Right lobe of liver (tissue), 4 donors: ENCODE results near the gene PRTFDC1.

Experiments
- CTCF ChIP-seq, 4 donors: fragments of 200-600 bp in 3 of 4; fragments of 450-650 bp in 1 of 4; IDR thresholded peaks; one replicate each; pipeline versions ENCODE4 v1.5.1 to v1.8.0; 2016 to 2022; ENCODE audit warnings: antibody characterized with exemption in 4 of 4, mild to moderate bottlenecking in 2 of 4
- POLR2A ChIP-seq: fragments of 450-650 bp; IDR thresholded peaks from one replicate; pipeline ENCODE4 v1.6.1; 2017; ENCODE audit warnings: antibody characterized with exemption, mild to moderate bottlenecking
- donor health status: DM: no; HTN: no; CAD: no.
- donor health status: DM: no; HTN: no; CAD: no.
- donor health status: DM: no; HTN: yes; CAD: no.

GRCh38 chr10:24899571-24899970 is 52.8 kb downstream of the PRTFDC1 start:
- TF ChIP-seq CTCF (IDR thresholded peaks at IDR 0.05): no peak
- TF ChIP-seq POLR2A: no peak
